Endodermal cell (in vitro differentiated cells): ENCODE data around the gene FUT8. TPM values are rescaled to one million over a fixed set of nuclear protein-coding genes. Genes with fewer than 3 reads are reported as not detected.

Source experiments
- DNase-seq: peaks from one replicate; pipeline ENCODE4 v3.0.0-alpha.2; 2017
- H3K27ac ChIP-seq: 2 replicates; pipeline ENCODE4 v1.5.1; 2013; ENCODE audit warnings: mild to moderate bottlenecking, low read depth, low read length, moderate library complexity
- H3K27me3 ChIP-seq: 2 replicates; pipeline ENCODE4 v1.6.1; 2013; ENCODE audit warnings: mild to moderate bottlenecking, low read length, moderate library complexity; ENCODE audit not compliant: insufficient read depth, control insufficient read depth, poor library complexity, severe bottlenecking
- H3K36me3 ChIP-seq: 2 replicates; pipeline ENCODE4 v1.7.0; 2013; ENCODE audit warnings: mild to moderate bottlenecking, low read length, moderate library complexity; ENCODE audit not compliant: control insufficient read depth, insufficient read depth
- H3K4me1 ChIP-seq: one replicate; pipeline ENCODE4 v1.7.0; 2013; ENCODE audit warnings: low read length; ENCODE audit not compliant: control insufficient read depth, insufficient read depth
- H3K4me3 ChIP-seq: 2 replicates; pipeline ENCODE4 v1.5.1; 2013; ENCODE audit warnings: mild to moderate bottlenecking, low read length, moderate library complexity
- H3K9ac ChIP-seq: 2 replicates; pipeline ENCODE4 v1.6.1; 2013; ENCODE audit warnings: mild to moderate bottlenecking, low read length, moderate library complexity; ENCODE audit not compliant: poor library complexity, severe bottlenecking; ENCODE audit errors: extremely low read depth
- H3K9me3 ChIP-seq: 2 replicates; pipeline ENCODE4 v1.6.1; 2013; ENCODE audit warnings: mild to moderate bottlenecking, low read length, moderate library complexity; ENCODE audit not compliant: control insufficient read depth
- H3K27ac Mint-ChIP-seq: 2 replicates; pipeline ENCODE4 v1.8.0; 2020; ENCODE audit warnings: mixed read lengths
- H3K27me3 Mint-ChIP-seq: 2 replicates; pipeline ENCODE4 v1.8.0; 2021; ENCODE audit warnings: mild to moderate bottlenecking, mixed read lengths; ENCODE audit not compliant: insufficient read depth
- H3K36me3 Mint-ChIP-seq: 2 replicates; pipeline ENCODE4 v1.8.0; 2020; ENCODE audit warnings: low read depth, mixed read lengths
- H3K4me1 Mint-ChIP-seq: 2 replicates; pipeline ENCODE4 v1.8.0; 2020; ENCODE audit warnings: mixed read lengths
- H3K4me3 Mint-ChIP-seq: 2 replicates; pipeline ENCODE4 v1.8.0; 2020; ENCODE audit warnings: mild to moderate bottlenecking, moderate library complexity, mixed read lengths
- H3K9me3 Mint-ChIP-seq: 2 replicates; pipeline ENCODE4 v1.8.0; 2020; ENCODE audit warnings: mild to moderate bottlenecking, mixed read lengths
- WGBS, 2 experiments: methylation state at CpG; one replicate each; pipeline versions ENCODE4 v1.1.5 to v1.1.7; 2013; ENCODE audit warnings: missing lambda C conversion rate in 2 of 2, mixed read lengths in 1 of 2; ENCODE audit not compliant: insufficient coverage in 1 of 2, insufficient read length in 1 of 2; 5-methylcytosine and 5-hydroxymethylcytosine counted together
- total RNA-seq, 2 donors: library from RNA; stranded (reverse); fragmentation: NEBNext Ultra II Directional in 1 of 2; extraction: Animal tissue kit (Norgen Biotek cat#: 25700) in 1 of 2; gene quantifications; 2 replicates in 1 of 2; 3 replicates in 1 of 2; pipeline ENCODE4 v1.2.1, GENCODE V29; 2021
- TF ChIP-seq, protein P1 (sequence below): fragments of 200-600 bp; sonication (generic); conservative IDR thresholded peaks from 2 replicates; pipeline ENCODE4 v1.5.0; 2021; ENCODE audit warnings: antibody characterized with exemption, mild to moderate bottlenecking

FUT8 gene
- total RNA-seq, 2 donors from 2014 or later, result 63.9 to 76.9 TPM

DNA sequence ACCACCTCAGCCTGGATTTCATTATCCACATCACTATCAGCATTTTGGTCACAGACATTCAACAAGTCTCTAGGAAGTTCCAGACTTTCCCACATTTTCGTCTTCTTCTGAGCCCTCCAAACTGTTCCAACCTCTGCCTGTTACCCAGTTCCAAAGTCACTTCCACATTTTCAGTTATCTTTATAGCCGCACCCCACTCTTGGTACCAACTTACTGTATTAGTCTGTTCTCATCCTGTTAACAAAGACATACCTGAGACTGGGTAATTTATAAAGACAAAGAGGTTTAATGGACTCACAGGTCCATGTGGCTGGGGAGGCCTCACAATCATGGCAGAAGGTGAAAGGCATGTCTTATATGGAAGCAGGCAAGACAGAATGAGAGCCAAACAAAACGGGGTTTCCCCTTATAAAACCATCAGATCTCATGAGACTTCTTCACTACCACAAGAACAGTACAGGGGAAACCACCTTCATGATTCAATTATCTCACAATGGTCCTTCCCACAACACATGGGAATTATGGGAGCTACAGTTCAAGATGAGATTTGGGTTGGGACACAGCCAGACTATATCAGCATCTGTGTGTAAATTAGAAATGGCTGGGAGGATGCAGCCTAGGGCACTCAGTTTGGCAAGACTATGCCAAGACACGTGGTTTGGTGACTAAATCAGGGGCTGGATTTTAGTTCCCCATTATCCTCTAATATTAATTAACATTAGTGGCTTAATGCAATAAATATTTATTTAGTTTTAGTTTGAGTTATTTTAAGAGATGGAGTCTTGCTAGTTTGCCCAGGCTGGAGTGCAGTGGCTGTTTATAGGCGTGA is 16.2 kb upstream of the FUT8 start:
- Mint-ChIP-seq H3K27me3 (peaks cover 1% of the 10 kb centered on the region), H3K4me3 (no peak overlapping the region), H3K4me1 (no peaks in the 10 kb centered on the region), H3K9me3 (peaks cover 37% of the 10 kb centered on the region), H3K27ac (no peak overlapping the region), H3K36me3 (peaks cover 9% of the 10 kb centered on the region)
- Histone ChIP-seq H3K27ac (no peak overlapping the region), H3K4me3 (no peak overlapping the region), H3K36me3 (no peaks in the 10 kb centered on the region), H3K9ac (no peak overlapping the region), H3K4me1 (no peaks in the 10 kb centered on the region), H3K9me3 (peaks cover 20% of the 10 kb centered on the region), H3K27me3 (no peaks in the 10 kb centered on the region)
- DNase-seq, result no peak
- TF ChIP-seq, protein P1, sequence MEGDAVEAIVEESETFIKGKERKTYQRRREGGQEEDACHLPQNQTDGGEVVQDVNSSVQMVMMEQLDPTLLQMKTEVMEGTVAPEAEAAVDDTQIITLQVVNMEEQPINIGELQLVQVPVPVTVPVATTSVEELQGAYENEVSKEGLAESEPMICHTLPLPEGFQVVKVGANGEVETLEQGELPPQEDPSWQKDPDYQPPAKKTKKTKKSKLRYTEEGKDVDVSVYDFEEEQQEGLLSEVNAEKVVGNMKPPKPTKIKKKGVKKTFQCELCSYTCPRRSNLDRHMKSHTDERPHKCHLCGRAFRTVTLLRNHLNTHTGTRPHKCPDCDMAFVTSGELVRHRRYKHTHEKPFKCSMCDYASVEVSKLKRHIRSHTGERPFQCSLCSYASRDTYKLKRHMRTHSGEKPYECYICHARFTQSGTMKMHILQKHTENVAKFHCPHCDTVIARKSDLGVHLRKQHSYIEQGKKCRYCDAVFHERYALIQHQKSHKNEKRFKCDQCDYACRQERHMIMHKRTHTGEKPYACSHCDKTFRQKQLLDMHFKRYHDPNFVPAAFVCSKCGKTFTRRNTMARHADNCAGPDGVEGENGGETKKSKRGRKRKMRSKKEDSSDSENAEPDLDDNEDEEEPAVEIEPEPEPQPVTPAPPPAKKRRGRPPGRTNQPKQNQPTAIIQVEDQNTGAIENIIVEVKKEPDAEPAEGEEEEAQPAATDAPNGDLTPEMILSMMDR, result no peak
- 53 to 74% methylated on average over 2 to 4 of the region's 5 CpGs for WGBS, 2 experiments

GRCh38 chr14:65403231-65403630 is 9.3 kb upstream of the FUT8 start:
- no peaks in the 10 kb centered on the region for H3K36me3 ChIP-seq
- H3K27me3 ChIP-seq, result no peaks in the 10 kb centered on the region
- TF ChIP-seq, protein P1, result no peak
- DNase-seq, result no peak
- Mint-ChIP-seq H3K4me1 (no peaks in the 10 kb centered on the region), H3K36me3 (no peaks in the 10 kb centered on the region), H3K9me3 (no peaks in the 10 kb centered on the region), H3K4me3 (no peak overlapping the region), H3K27me3 (no peaks in the 10 kb centered on the region), H3K27ac (no peak overlapping the region)
- H3K27ac ChIP-seq, result no peak overlapping the region
- no peaks in the 10 kb centered on the region for H3K9me3 ChIP-seq
- no peak overlapping the region for H3K4me3 ChIP-seq
- H3K9ac ChIP-seq, result no peak overlapping the region
- no peaks in the 10 kb centered on the region for H3K4me1 ChIP-seq

DNA sequence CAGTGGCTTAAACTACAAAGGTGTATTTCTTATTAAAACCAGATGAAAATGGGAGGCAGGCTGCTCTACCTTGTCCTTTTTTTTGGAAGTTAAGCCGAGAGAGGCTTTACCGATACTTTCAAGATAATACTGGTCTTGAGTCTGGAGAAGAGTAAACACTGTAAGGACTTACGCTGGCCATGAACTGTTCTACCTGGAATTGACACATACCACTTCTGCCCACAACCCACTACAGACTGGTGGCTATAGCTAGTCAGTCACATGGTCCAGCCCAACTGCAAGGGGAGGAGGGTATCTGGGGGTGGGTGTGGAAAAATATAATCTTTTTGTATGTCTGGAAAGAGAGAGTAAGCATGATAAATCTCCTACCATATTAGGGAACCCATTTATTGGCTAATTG is 4.4 kb upstream of the FUT8 start:
- WGBS, 2 experiments, result 80 to 96% methylated on average over 2 to 3 of the region's 3 CpGs
- Histone ChIP-seq H3K4me3 (no peak overlapping the region), H3K9ac (no peak overlapping the region)

More for the DNA sequence above, 4.4 kb upstream of the FUT8 start:
- Mint-ChIP-seq H3K4me1 (peaks cover 2% of the 10 kb centered on the region), H3K4me3 (no peak overlapping the region), H3K27me3 (no peaks in the 10 kb centered on the region), H3K9me3 (no peaks in the 10 kb centered on the region), H3K27ac (no peak overlapping the region), H3K36me3 (no peaks in the 10 kb centered on the region)
- no peak for DNase-seq
- Histone ChIP-seq H3K36me3 (no peaks in the 10 kb centered on the region), H3K4me1 (no peaks in the 10 kb centered on the region), H3K9me3 (no peaks in the 10 kb centered on the region), H3K27ac (no peak overlapping the region), H3K27me3 (no peaks in the 10 kb centered on the region)
- TF ChIP-seq, protein P1, result no peak
